Endodermal cell (in vitro differentiated cells): ENCODE data around the gene ERCC5. TPM values are rescaled to one million over a fixed set of nuclear protein-coding genes. Genes with fewer than 3 reads are reported as not detected.

Source experiments
- DNase-seq: peaks from one replicate; pipeline ENCODE4 v3.0.0-alpha.2; 2017
- H3K27ac ChIP-seq: 2 replicates; pipeline ENCODE4 v1.5.1; 2013; ENCODE audit warnings: mild to moderate bottlenecking, low read depth, low read length, moderate library complexity
- H3K27me3 ChIP-seq: 2 replicates; pipeline ENCODE4 v1.6.1; 2013; ENCODE audit warnings: mild to moderate bottlenecking, low read length, moderate library complexity; ENCODE audit not compliant: insufficient read depth, control insufficient read depth, poor library complexity, severe bottlenecking
- H3K36me3 ChIP-seq: 2 replicates; pipeline ENCODE4 v1.7.0; 2013; ENCODE audit warnings: mild to moderate bottlenecking, low read length, moderate library complexity; ENCODE audit not compliant: control insufficient read depth, insufficient read depth
- H3K4me1 ChIP-seq: one replicate; pipeline ENCODE4 v1.7.0; 2013; ENCODE audit warnings: low read length; ENCODE audit not compliant: control insufficient read depth, insufficient read depth
- H3K4me3 ChIP-seq: 2 replicates; pipeline ENCODE4 v1.5.1; 2013; ENCODE audit warnings: mild to moderate bottlenecking, low read length, moderate library complexity
- H3K9ac ChIP-seq: 2 replicates; pipeline ENCODE4 v1.6.1; 2013; ENCODE audit warnings: mild to moderate bottlenecking, low read length, moderate library complexity; ENCODE audit not compliant: poor library complexity, severe bottlenecking; ENCODE audit errors: extremely low read depth
- H3K9me3 ChIP-seq: 2 replicates; pipeline ENCODE4 v1.6.1; 2013; ENCODE audit warnings: mild to moderate bottlenecking, low read length, moderate library complexity; ENCODE audit not compliant: control insufficient read depth
- H3K27ac Mint-ChIP-seq: 2 replicates; pipeline ENCODE4 v1.8.0; 2020; ENCODE audit warnings: mixed read lengths
- H3K27me3 Mint-ChIP-seq: 2 replicates; pipeline ENCODE4 v1.8.0; 2021; ENCODE audit warnings: mild to moderate bottlenecking, mixed read lengths; ENCODE audit not compliant: insufficient read depth
- H3K36me3 Mint-ChIP-seq: 2 replicates; pipeline ENCODE4 v1.8.0; 2020; ENCODE audit warnings: low read depth, mixed read lengths
- H3K4me1 Mint-ChIP-seq: 2 replicates; pipeline ENCODE4 v1.8.0; 2020; ENCODE audit warnings: mixed read lengths
- H3K4me3 Mint-ChIP-seq: 2 replicates; pipeline ENCODE4 v1.8.0; 2020; ENCODE audit warnings: mild to moderate bottlenecking, moderate library complexity, mixed read lengths
- H3K9me3 Mint-ChIP-seq: 2 replicates; pipeline ENCODE4 v1.8.0; 2020; ENCODE audit warnings: mild to moderate bottlenecking, mixed read lengths
- WGBS, 2 experiments: methylation state at CpG; one replicate each; pipeline versions ENCODE4 v1.1.5 to v1.1.7; 2013; ENCODE audit warnings: missing lambda C conversion rate in 2 of 2, mixed read lengths in 1 of 2; ENCODE audit not compliant: insufficient coverage in 1 of 2, insufficient read length in 1 of 2; 5-methylcytosine and 5-hydroxymethylcytosine counted together
- total RNA-seq, 2 donors: library from RNA; stranded (reverse); fragmentation: NEBNext Ultra II Directional in 1 of 2; extraction: Animal tissue kit (Norgen Biotek cat#: 25700) in 1 of 2; gene quantifications; 2 replicates in 1 of 2; 3 replicates in 1 of 2; pipeline ENCODE4 v1.2.1, GENCODE V29; 2021
- TF ChIP-seq, protein P1 (sequence below): fragments of 200-600 bp; sonication (generic); conservative IDR thresholded peaks from 2 replicates; pipeline ENCODE4 v1.5.0; 2021; ENCODE audit warnings: antibody characterized with exemption, mild to moderate bottlenecking

ERCC5 gene
- total RNA-seq, 2 donors from 2014 or later: 22.4 to 26.7 TPM

- H3K9me3 Mint-ChIP-seq: peaks cover 12% of the 10 kb centered on the region
- no peak overlapping the region for H3K27ac Mint-ChIP-seq
- WGBS, 2 experiments: 63 to 77% methylated on average over 3 to 5 of the region's 6 CpGs
- Histone ChIP-seq H3K4me3 (no peak overlapping the region), H3K27ac (no peak overlapping the region), H3K36me3 (peaks cover 11% of the 10 kb centered on the region), H3K27me3 (no peaks in the 10 kb centered on the region), H3K4me1 (no peaks in the 10 kb centered on the region), H3K9ac (no peak overlapping the region), H3K9me3 (peaks cover 9% of the 10 kb centered on the region)
- TF ChIP-seq, protein P1, sequence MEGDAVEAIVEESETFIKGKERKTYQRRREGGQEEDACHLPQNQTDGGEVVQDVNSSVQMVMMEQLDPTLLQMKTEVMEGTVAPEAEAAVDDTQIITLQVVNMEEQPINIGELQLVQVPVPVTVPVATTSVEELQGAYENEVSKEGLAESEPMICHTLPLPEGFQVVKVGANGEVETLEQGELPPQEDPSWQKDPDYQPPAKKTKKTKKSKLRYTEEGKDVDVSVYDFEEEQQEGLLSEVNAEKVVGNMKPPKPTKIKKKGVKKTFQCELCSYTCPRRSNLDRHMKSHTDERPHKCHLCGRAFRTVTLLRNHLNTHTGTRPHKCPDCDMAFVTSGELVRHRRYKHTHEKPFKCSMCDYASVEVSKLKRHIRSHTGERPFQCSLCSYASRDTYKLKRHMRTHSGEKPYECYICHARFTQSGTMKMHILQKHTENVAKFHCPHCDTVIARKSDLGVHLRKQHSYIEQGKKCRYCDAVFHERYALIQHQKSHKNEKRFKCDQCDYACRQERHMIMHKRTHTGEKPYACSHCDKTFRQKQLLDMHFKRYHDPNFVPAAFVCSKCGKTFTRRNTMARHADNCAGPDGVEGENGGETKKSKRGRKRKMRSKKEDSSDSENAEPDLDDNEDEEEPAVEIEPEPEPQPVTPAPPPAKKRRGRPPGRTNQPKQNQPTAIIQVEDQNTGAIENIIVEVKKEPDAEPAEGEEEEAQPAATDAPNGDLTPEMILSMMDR: no peak
- no peaks in the 10 kb centered on the region for H3K4me1 Mint-ChIP-seq
- H3K27me3 Mint-ChIP-seq: no peaks in the 10 kb centered on the region
- no peak for DNase-seq
- H3K36me3 Mint-ChIP-seq: peaks cover 20% of the 10 kb centered on the region
- no peak overlapping the region for H3K4me3 Mint-ChIP-seq
Observed at GRCh38 chr13:102814793-102815192, 31.0 kb upstream of the ERCC5 start.

- peaks cover 4% of the 10 kb centered on the region for H3K9me3 ChIP-seq
- peaks cover 12% of the 10 kb centered on the region for H3K9me3 Mint-ChIP-seq
- H3K36me3 Mint-ChIP-seq: peaks cover 19% of the 10 kb centered on the region
- H3K36me3 ChIP-seq: peaks cover 11% of the 10 kb centered on the region
- H3K4me1 ChIP-seq: no peaks in the 10 kb centered on the region
- no peak overlapping the region for H3K27ac ChIP-seq
- H3K27me3 Mint-ChIP-seq: no peaks in the 10 kb centered on the region
- no peak overlapping the region for H3K9ac ChIP-seq
- no peaks in the 10 kb centered on the region for H3K27me3 ChIP-seq
- H3K4me3 ChIP-seq: no peak overlapping the region
- H3K27ac Mint-ChIP-seq: no peak overlapping the region
- 88 to 96% methylated on average over 2 to 3 of the region's 5 CpGs for WGBS, 2 experiments
- H3K4me3 Mint-ChIP-seq: no peak overlapping the region
- DNase-seq: no peak
- TF ChIP-seq, protein P1: no peak
- no peaks in the 10 kb centered on the region for H3K4me1 Mint-ChIP-seq
Observed at GRCh38 chr13:102815788-102816187, 30.0 kb upstream of the ERCC5 start.

GRCh38 chr13:102816708-102817107 lies 29.1 kb upstream of the ERCC5 start:
- Mint-ChIP-seq H3K4me1 (no peaks in the 10 kb centered on the region), H3K4me3 (no peak overlapping the region), H3K27me3 (no peaks in the 10 kb centered on the region), H3K27ac (no peak overlapping the region), H3K9me3 (peaks cover 4% of the 10 kb centered on the region), H3K36me3 (peaks cover 15% of the 10 kb centered on the region)
- Histone ChIP-seq H3K4me1 (no peaks in the 10 kb centered on the region), H3K27ac (no peak overlapping the region), H3K4me3 (no peak overlapping the region), H3K9me3 (no peaks in the 10 kb centered on the region), H3K27me3 (no peaks in the 10 kb centered on the region), H3K9ac (no peak overlapping the region), H3K36me3 (peaks cover 12% of the 10 kb centered on the region)
- DNase-seq: no peak
- 92 to 100% methylated on average over 2 to 4 of the region's 4 CpGs for WGBS, 2 experiments
- TF ChIP-seq, protein P1: no peak
